Measurements from ENCODE around the gene HSD17B10. TPM values are rescaled to one million over a fixed set of nuclear protein-coding genes. Genes with fewer than 3 reads are reported as not detected.
A peak's percentile ranks its signal among the peaks of the same experiment; 100 is the strongest.

Gene HSD17B10
- total RNA-seq, 1 experiment from 2014 or later, result 112 TPM

GRCh38 chrX:53422086-53422860 lies 11.9 kb downstream of the HSD17B10 start, which contains the start of gene SMC1A:
TSS of gene SMC1A (minus strand) at chrX:53422654. CDS start at chrX:53422600, 54 bp downstream.
- Histone ChIP-seq H2BK20ac (ENCODE audit: low read depth, low read length, poor library complexity, severe bottlenecking) (no peak within 1 kb of the TSS), H3K18ac (ENCODE audit: insufficient read length, low read depth, low read length) (peak within 1 kb of the TSS; percentile 90), H3K23ac (ENCODE audit: insufficient read length, low read depth, low read length) (no peak within 1 kb of the TSS), H4K20me1 (ENCODE audit: control insufficient read depth, insufficient read depth, insufficient read length) (no peaks in the 10 kb centered on the region), H3K79me1 (ENCODE audit: insufficient read depth, low read depth, low read length, poor library complexity, severe bottlenecking) (no peaks in the 10 kb centered on the region), H3K79me2 (ENCODE audit: insufficient read depth, low read length) (peaks cover 20% of the 10 kb centered on the region; the same call in 1 of the 2 replicates), H3K4me1 (ENCODE audit: insufficient read depth, low read length) (no peaks in the 10 kb centered on the region), H3K56ac (ENCODE audit: insufficient read length, low read depth, low read length) (no peak within 1 kb of the TSS), H3K27me3 (ENCODE audit: insufficient read depth, low read length) (no peaks in the 10 kb centered on the region), H2BK12ac (ENCODE audit: insufficient read length, low read depth, low read length) (no peak within 1 kb of the TSS), H3T11ph (ENCODE audit: low read length) (no peak within 1 kb of the TSS), H2BK5ac (ENCODE audit: insufficient read length, low read length) (no peak within 1 kb of the TSS), H3K9me3 (ENCODE audit: control insufficient read depth, low read depth, low read length) (peaks cover 14% of the 10 kb centered on the region), H3K9ac (ENCODE audit: extremely low read depth, insufficient read length, low read length) (peak within 1 kb of the TSS; percentile 97), H2AK5ac (ENCODE audit: insufficient read length, low read length) (no peak within 1 kb of the TSS), H3K14ac (ENCODE audit: insufficient read depth, low read length) (peak within 1 kb of the TSS; percentile 91), H2AFZ (ENCODE audit: low read length) (no peak within 1 kb of the TSS), H3K27ac (ENCODE audit: insufficient read length, low read depth, low read length) (peak within 1 kb of the TSS; percentile 63), H4K91ac (ENCODE audit: insufficient read length, low read depth, low read length) (no peak within 1 kb of the TSS), H3K23me2 (ENCODE audit: insufficient read length, low read depth, low read length, poor library complexity, severe bottlenecking) (peaks cover 6% of the 10 kb centered on the region), H2BK120ac (ENCODE audit: low read depth, low read length, poor library complexity, severe bottlenecking) (no peak within 1 kb of the TSS), H3K4me2 (ENCODE audit: insufficient read depth, insufficient read length, low read length) (peak within 1 kb of the TSS; percentile 73), H2BK15ac (ENCODE audit: low read depth, low read length) (no peak within 1 kb of the TSS), H3K4ac (ENCODE audit: low read depth, low read length) (no peak within 1 kb of the TSS; the same call in 1 of the 2 replicates), H4K5ac (ENCODE audit: insufficient read length, low read depth, low read length) (no peak within 1 kb of the TSS), H4K8ac (replicated peaks; ENCODE audit: insufficient read length, low read depth, low read length) (no peak within 1 kb of the TSS)
- TF ChIP-seq CTCF (conservative IDR thresholded peaks at IDR 0.05), result no peak
- Mint-ChIP-seq H3K27me3 (ENCODE audit: low read depth) (no peaks in the 10 kb centered on the region; the same call in none of the 2 replicates), H3K4me1 (peaks cover 11 to 12% of the 10 kb centered on the region in 2 experiments), H3K9me3 (peaks cover 63 to 71% of the 10 kb centered on the region in 2 experiments), H3K27ac (peak within 1 kb of the TSS; percentile 98 to 99 (median 99)), H3K4me3 (peak within 1 kb of the TSS; percentile 95 to 99), H3K36me3 (ENCODE audit: insufficient read depth in 1 of 3, low read depth in 3 of 3) (peaks cover 9 to 27% (median 18%) of the 10 kb centered on the region in 3 experiments)
- peak; percentile 98 for DNase-seq
- WGBS (ENCODE audit: extremely low coverage, insufficient read length, low lambda C conversion rate), result no CpG with 5 or more reads among the region's 75 CpGs

All from H9 (cell line).